Fibroblast of skin of right quadriceps (primary cell): ENCODE results near the gene CYP20A1.
"Not testable (repeated sequence)": the region's sequence is repeated elsewhere in the genome, so short reads cannot be mapped to it uniquely, and the experiment has no call there.

Experiments
- DNase-seq: peaks from one replicate; pipeline ENCODE4 v3.0.0-alpha.2; 2013

CYP20A1 gene

GRCh38 chr2:203282101-203282500 is 43.3 kb downstream of the CYP20A1 start:
- no peak for DNase-seq

GRCh38 chr2:203286532-203286931 is 47.7 kb downstream of the CYP20A1 start:
- DNase-seq: no peak

GRCh38 chr2:203301667-203302066 is 62.8 kb downstream of the CYP20A1 start:
- no peak for DNase-seq

- not testable (repeated sequence) for DNase-seq
Observed at GRCh38 chr2:203302586-203302985, 63.8 kb downstream of the CYP20A1 start.

- no peak for DNase-seq
Observed at GRCh38 chr2:203310688-203311436, 72.0 kb downstream of the CYP20A1 start.

GRCh38 chr2:203326356-203326755 is 87.5 kb downstream of the CYP20A1 start:
- DNase-seq: no peak

- DNase-seq: no peak
Observed at GRCh38 chr2:203327582-203327900, 88.7 kb downstream of the CYP20A1 start.

GRCh38 chr2:203327901-203328759 is 89.3 kb downstream of the CYP20A1 start, which contains the start of gene ABI2:
Gene ABI2, plus strand, starts transcription at chr2:203328394. Its CDS starts 121 bp downstream, at chr2:203328515.
- peak; percentile 88 for DNase-seq

GRCh38 chr2:203328760-203329540 is 90.1 kb downstream of the CYP20A1 start:
- peak; percentile 24 for DNase-seq

GRCh38 chr2:203330434-203330833 is 91.6 kb downstream of the CYP20A1 start:
- peak; percentile 45 for DNase-seq

GRCh38 chr2:203338322-203338721 is 99.5 kb downstream of the CYP20A1 start:
- no peak for DNase-seq

GRCh38 chr2:203340791-203341487 is 102.1 kb downstream of the CYP20A1 start:
- DNase-seq: peak; percentile 62

- no peak for DNase-seq
Observed at GRCh38 chr2:203341741-203342310, 103.0 kb downstream of the CYP20A1 start.

GRCh38 chr2:203342374-203342773 is 103.6 kb downstream of the CYP20A1 start:
- DNase-seq: not testable (repeated sequence)

- DNase-seq: no peak
Observed at GRCh38 chr2:203344667-203345066, 105.8 kb downstream of the CYP20A1 start.

GRCh38 chr2:203346612-203347011 is 107.8 kb downstream of the CYP20A1 start:
- DNase-seq: no peak

- DNase-seq: no peak
Observed at GRCh38 chr2:203347375-203347774, 108.6 kb downstream of the CYP20A1 start.

GRCh38 chr2:203352604-203353255 is 113.9 kb downstream of the CYP20A1 start:
- DNase-seq: no peak

- DNase-seq: no peak
Observed at GRCh38 chr2:203354966-203355365, 116.1 kb downstream of the CYP20A1 start.
